Stimulated activated CD8-positive, alpha-beta memory T cell treated with anti-CD3 and anti-CD28 coated beads, Interleukin-7, amount 100 ng/mL, for 48 hours (primary cell): ENCODE measurements around the gene EPHA3.

Source experiments
- DNase-seq, 2 donors: peaks; one replicate each; pipeline ENCODE4 v3.0.0-alpha.2; 2020; ENCODE audit warnings: low read depth in 1 of 2; ENCODE audit errors: extremely low read depth in 1 of 2

The EPHA3 gene

GRCh38 chr3:89144080-89144479 is 36.7 kb downstream of the EPHA3 start:
- no peak for DNase-seq

GRCh38 chr3:89145995-89146394 is 38.6 kb downstream of the EPHA3 start:
- no peak for DNase-seq

- no peak for DNase-seq
Observed at GRCh38 chr3:89154416-89154815, 47.0 kb downstream of the EPHA3 start.

- DNase-seq, result no peak
Observed at GRCh38 chr3:89155811-89156210, 48.4 kb downstream of the EPHA3 start.

GRCh38 chr3:89157575-89157974 is 50.2 kb downstream of the EPHA3 start:
- no peak for DNase-seq

- DNase-seq, result no peak
Observed at GRCh38 chr3:89159605-89160004, 52.2 kb downstream of the EPHA3 start.

GRCh38 chr3:89164774-89165173 is 57.4 kb downstream of the EPHA3 start:
- no peak for DNase-seq

GRCh38 chr3:89165636-89166263 is 58.3 kb downstream of the EPHA3 start:
- no peak for DNase-seq

GRCh38 chr3:89171687-89172545 is 64.5 kb downstream of the EPHA3 start:
- no peak for DNase-seq

GRCh38 chr3:89173546-89173945 is 66.1 kb downstream of the EPHA3 start:
- DNase-seq, result no peak

- no peak for DNase-seq
Observed at GRCh38 chr3:89179355-89180001, 72.1 kb downstream of the EPHA3 start.

GRCh38 chr3:89180334-89180733 is 72.9 kb downstream of the EPHA3 start:
- DNase-seq, result no peak

GRCh38 chr3:89182056-89182455 is 74.6 kb downstream of the EPHA3 start:
- DNase-seq, result no peak

GRCh38 chr3:89184151-89184995 is 77.0 kb downstream of the EPHA3 start:
- no peak for DNase-seq

- DNase-seq, result no peak
Observed at GRCh38 chr3:89186456-89186855, 79.0 kb downstream of the EPHA3 start.

GRCh38 chr3:89198591-89198990 is 91.2 kb downstream of the EPHA3 start:
- no peak for DNase-seq

- no peak for DNase-seq
Observed at GRCh38 chr3:89212619-89213018, 105.2 kb downstream of the EPHA3 start.

- DNase-seq, result no peak
Observed at GRCh38 chr3:89216016-89216739, 108.8 kb downstream of the EPHA3 start.

- no peak for DNase-seq
Observed at GRCh38 chr3:89217148-89217685, 109.8 kb downstream of the EPHA3 start.

GRCh38 chr3:89221924-89222323 is 114.5 kb downstream of the EPHA3 start:
- no peak for DNase-seq
